ENCODE results near the gene PSMC3IP.
A peak's percentile ranks its signal among the peaks of the same experiment; 100 is the strongest.

PSMC3IP gene

GRCh38 chr17:42577532-42578281, at the start of gene PSMC3IP:
TSS of gene PSMC3IP (minus strand) at chr17:42577729. CDS start at chr17:42577686, 43 bp downstream.
- peak; percentile 82 for TF ChIP-seq TAF1 (IDR thresholded peaks at IDR 0.05; ENCODE audit: low read depth)
- TF ChIP-seq REST (IDR thresholded peaks at IDR 0.05; ENCODE audit: low read depth), result no peak
- no peak for TF ChIP-seq EP300 (IDR thresholded peaks at IDR 0.05; ENCODE audit: borderline replicate concordance)
- TF ChIP-seq ZBTB7A (IDR thresholded peaks at IDR 0.05; ENCODE audit: low read depth), result no peak
- no peak for TF ChIP-seq CREB1 (IDR thresholded peaks at IDR 0.05; ENCODE audit: low read depth)
- no peak for TF ChIP-seq TCF12 (IDR thresholded peaks at IDR 0.05; ENCODE audit: low read depth)
- no peak for TF ChIP-seq FOXM1 (IDR thresholded peaks at IDR 0.05; ENCODE audit: borderline replicate concordance, low read depth)
- peak; percentile 72; the same call in 1 of the 2 replicates for TF ChIP-seq YY1 (IDR thresholded peaks at IDR 0.05; ENCODE audit: low read depth)
- TF ChIP-seq EGR1 (IDR thresholded peaks at IDR 0.05), result peak; percentile 7; the same call in 1 of the 2 replicates
- peak; percentile 83 for TF ChIP-seq MAX (IDR thresholded peaks at IDR 0.05)
- TF ChIP-seq TEAD4 (IDR thresholded peaks at IDR 0.05), result no peak
- no peak for TF ChIP-seq NFIC (IDR thresholded peaks at IDR 0.05)
- TF ChIP-seq USF1 (IDR thresholded peaks at IDR 0.05), result no peak
- peak; percentile 5; the same call in 1 of the 2 replicates for TF ChIP-seq RAD21 (IDR thresholded peaks at IDR 0.05; ENCODE audit: low read depth)
- no peak for TF ChIP-seq CEBPB (IDR thresholded peaks at IDR 0.05)

GRCh38 chr17:42623732-42624596, 46.4 kb upstream of the PSMC3IP start:
- TF ChIP-seq CREB1 (IDR thresholded peaks at IDR 0.05; ENCODE audit: low read depth) (no peak), USF1 (IDR thresholded peaks at IDR 0.05) (0 out of 2 replicates have a peak, but pooled peaks have one; percentile 15), EP300 (IDR thresholded peaks at IDR 0.05; ENCODE audit: borderline replicate concordance) (peak; percentile 85), TAF1 (IDR thresholded peaks at IDR 0.05; ENCODE audit: low read depth) (no peak), MAX (IDR thresholded peaks at IDR 0.05) (0 out of 2 replicates have a peak, but pooled peaks have one; percentile 45), TCF12 (IDR thresholded peaks at IDR 0.05; ENCODE audit: low read depth) (peak; percentile 84), RAD21 (IDR thresholded peaks at IDR 0.05; ENCODE audit: low read depth) (no peak), NFIC (IDR thresholded peaks at IDR 0.05) (peak; percentile 89), FOXM1 (IDR thresholded peaks at IDR 0.05; ENCODE audit: borderline replicate concordance, low read depth) (peak; percentile 63; the same call in 1 of the 2 replicates), TEAD4 (IDR thresholded peaks at IDR 0.05) (peak; percentile 73; the same call in 1 of the 2 replicates)

GRCh38 chr17:42623271-42623670, 45.7 kb upstream of the PSMC3IP start:
- TF ChIP-seq RAD21 (IDR thresholded peaks at IDR 0.05; ENCODE audit: low read depth) (no peak), YY1 (IDR thresholded peaks at IDR 0.05; ENCODE audit: low read depth) (no peak), TEAD4 (IDR thresholded peaks at IDR 0.05) (no peak), EP300 (IDR thresholded peaks at IDR 0.05; ENCODE audit: borderline replicate concordance) (no peak), TAF1 (IDR thresholded peaks at IDR 0.05; ENCODE audit: low read depth) (no peak), CEBPB (IDR thresholded peaks at IDR 0.05) (no peak), CREB1 (IDR thresholded peaks at IDR 0.05; ENCODE audit: low read depth) (no peak), TCF12 (IDR thresholded peaks at IDR 0.05; ENCODE audit: low read depth) (no peak), MAX (IDR thresholded peaks at IDR 0.05) (no peak), FOXM1 (IDR thresholded peaks at IDR 0.05; ENCODE audit: borderline replicate concordance, low read depth) (no peak), EGR1 (IDR thresholded peaks at IDR 0.05) (no peak), REST (IDR thresholded peaks at IDR 0.05; ENCODE audit: low read depth) (no peak), NFIC (IDR thresholded peaks at IDR 0.05) (no peak), USF1 (IDR thresholded peaks at IDR 0.05) (no peak), ZBTB7A (IDR thresholded peaks at IDR 0.05; ENCODE audit: low read depth) (no peak)

Data from Ishikawa (cell line).